ENCODE data around the gene RNF183. TPM values are rescaled to one million over a fixed set of nuclear protein-coding genes. Genes with fewer than 3 reads are reported as not detected.
"Not testable (repeated sequence)": the region's sequence is repeated elsewhere in the genome, so short reads cannot be mapped to it uniquely, and the experiment has no call there.

RNF183 gene
- total and polyA plus RNA-seq, 2 of the 4 experiments (the other 2 are of a cell fraction): not detected

DNA sequence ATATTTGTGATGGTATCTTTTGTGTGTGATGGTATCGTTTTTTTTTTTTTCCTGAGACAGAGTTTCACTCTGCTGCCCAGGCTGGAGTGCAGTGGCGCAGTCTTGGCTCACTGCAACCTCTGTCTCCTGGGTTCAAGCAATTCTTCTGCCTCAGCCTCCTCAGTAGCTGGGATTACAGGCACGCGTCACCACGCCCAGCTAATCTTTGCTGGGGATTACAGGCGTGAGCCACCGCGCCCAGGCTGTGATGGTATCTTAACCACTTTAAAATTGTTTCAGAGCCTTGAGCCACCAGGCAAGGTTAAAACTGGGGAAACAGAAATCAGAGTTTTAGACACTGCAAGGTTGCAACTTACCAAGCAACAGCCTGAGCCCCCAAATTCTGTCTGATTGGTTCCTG, 6.9 kb downstream of the RNF183 start:
- H4K8ac ChIP-seq (ENCODE audit: low read depth in 2 of 2, low read length in 2 of 2); H4K91ac ChIP-seq (ENCODE audit: insufficient read depth, low read depth, low read length); H4K5ac ChIP-seq (ENCODE audit: low read depth, low read length); H3K18ac ChIP-seq (ENCODE audit: low read depth, low read length); H3K4me3 ChIP-seq (ENCODE audit: insufficient read depth, low read depth, low read length); H4K20me1 ChIP-seq (ENCODE audit: insufficient read depth, low read length); H3K4ac ChIP-seq (ENCODE audit: low read depth, low read length); H3K4me2 ChIP-seq (ENCODE audit: low read depth, low read length); in situ Hi-C loops (cut with MboI; ENCODE audit: low sequenced_read_pairs); H3K9me1 ChIP-seq (ENCODE audit: insufficient read depth, low read length); H2AK9ac ChIP-seq (replicated peaks; ENCODE audit: low read depth, low read length, poor library complexity); H2AK5ac ChIP-seq (ENCODE audit: low read depth, low read length); H3K79me1 ChIP-seq (ENCODE audit: low read depth in 1 of 2, low read length in 2 of 2); H3K14ac ChIP-seq (replicated peaks; ENCODE audit: low read depth, low read length); H2AFZ ChIP-seq (replicated peaks; ENCODE audit: low read length, poor library complexity); H2BK5ac ChIP-seq (ENCODE audit: low read depth, low read length, poor library complexity, severe bottlenecking); CTCF ChIA-PET; H2BK15ac ChIP-seq (ENCODE audit: low read depth, low read length); H3K27ac ChIP-seq (ENCODE audit: insufficient read depth, low read length); H3K4me1 ChIP-seq (ENCODE audit: control insufficient read depth, insufficient read depth, low read length); H3K9ac ChIP-seq (ENCODE audit: low read depth, low read length); H3K9me3 ChIP-seq (ENCODE audit: control insufficient read depth, insufficient read depth, low read length); dilution Hi-C loops (cut with HindIII; ENCODE audit: low sequenced_read_pairs, unreplicated experiment); intact Hi-C loops (cut with micrococcal nuclease); POLR2A ChIA-PET (ENCODE audit: unreplicated experiment); DNase-seq; H3K56ac ChIP-seq (ENCODE audit: extremely low read depth, insufficient read depth, low read length); BruUV-seq (replicated peaks); ATAC-seq (ENCODE audit: low read depth); H3K23ac ChIP-seq (ENCODE audit: low read depth, low read length); H2BK120ac ChIP-seq (ENCODE audit: low read depth, low read length); H2BK20ac ChIP-seq (ENCODE audit: low read depth, low read length): not testable (repeated sequence)
- Histone ChIP-seq H3K27me3 (ENCODE audit: control insufficient read depth, insufficient read depth, low read length) (peaks cover 16% of the 10 kb centered on the region), H3K36me3 (ENCODE audit: control insufficient read depth, insufficient read depth, low read length) (peaks cover 15% of the 10 kb centered on the region)
- 89% methylated on average over 5 of the region's 8 CpGs; no CpG with 5 or more reads in 1 of the 2 experiments for WGBS, 2 experiments (ENCODE audit: extremely low coverage in 2 of 2, insufficient read length in 1 of 2)
